ENCODE data around the gene SEC14L1.

SEC14L1 gene

GRCh38 chr17:77216486-77216885 lies 75.7 kb downstream of the SEC14L1 start:
- no peak for TF ChIP-seq CTCF (IDR thresholded peaks at IDR 0.05; ENCODE audit: control extremely low read depth, extremely low read depth, low read depth, missing control alignments)
- DNase-seq (ENCODE audit: extremely low spot score): no peak
- CTCF ChIA-PET: interaction anchor here (1.5 kb wide), 1 partner anchor 9 kb away, joined by 3 read pairs; no protein-coding TSS in a partner anchor
- POLR2A ChIA-PET: no interaction called here

- ChIA-PET POLR2A (no interaction called here), CTCF (interaction anchor here (1.5 kb wide), 1 partner anchor 10 kb away, joined by 3 read pairs; no protein-coding TSS in a partner anchor)
- no peak for DNase-seq (ENCODE audit: extremely low spot score)
- TF ChIP-seq CTCF (IDR thresholded peaks at IDR 0.05; ENCODE audit: control extremely low read depth, extremely low read depth, low read depth, missing control alignments): no peak
Measured at GRCh38 chr17:77217123-77217522, 76.4 kb downstream of the SEC14L1 start.

- ChIA-PET CTCF (interaction anchor here (1.5 kb wide), 1 partner anchor 11 kb away, joined by 3 read pairs; no protein-coding TSS in a partner anchor), POLR2A (no interaction called here)
- no peak for DNase-seq (ENCODE audit: extremely low spot score)
- TF ChIP-seq CTCF (IDR thresholded peaks at IDR 0.05; ENCODE audit: control extremely low read depth, extremely low read depth, low read depth, missing control alignments): no peak
Measured at GRCh38 chr17:77217566-77217965, 76.8 kb downstream of the SEC14L1 start.

GRCh38 chr17:77218902-77219301 lies 78.1 kb downstream of the SEC14L1 start:
- ChIA-PET POLR2A (no interaction called here), CTCF (no interaction called here)
- no peak for TF ChIP-seq CTCF (IDR thresholded peaks at IDR 0.05; ENCODE audit: control extremely low read depth, extremely low read depth, low read depth, missing control alignments)
- DNase-seq (ENCODE audit: extremely low spot score): no peak

GRCh38 chr17:77222356-77222755 lies 81.6 kb downstream of the SEC14L1 start:
- no peak for TF ChIP-seq CTCF (IDR thresholded peaks at IDR 0.05; ENCODE audit: control extremely low read depth, extremely low read depth, low read depth, missing control alignments)
- no peak for DNase-seq (ENCODE audit: extremely low spot score)
- CTCF ChIA-PET: no interaction called here
- POLR2A ChIA-PET: no interaction called here

GRCh38 chr17:77223642-77224420 lies 83.1 kb downstream of the SEC14L1 start:
- no peak for DNase-seq (ENCODE audit: extremely low spot score)
- POLR2A ChIA-PET: no interaction called here
- CTCF ChIA-PET: interaction anchor here (0.7 to 1.9 kb wide), 4 partner anchors 10 to 137 kb away, joined by 3 to 4 read pairs (median 4); no protein-coding TSS in a partner anchor
- no peak for TF ChIP-seq CTCF (IDR thresholded peaks at IDR 0.05; ENCODE audit: control extremely low read depth, extremely low read depth, low read depth, missing control alignments)
